Ovary (tissue), 3 donors: ENCODE data around the gene MYMK.

ENCODE experiments used
- CTCF ChIP-seq, 3 donors: fragments of 450-650 bp in 2 of 3; fragments of 200-600 bp in 1 of 3; IDR thresholded peaks; one replicate each; pipeline versions ENCODE4 v1.5.1 to v1.8.0; 2016 to 2022; ENCODE audit warnings: antibody characterized with exemption in 3 of 3, mild to moderate bottlenecking in 1 of 3
- EP300 ChIP-seq: sonication (generic); formaldehyde crosslinking; IDR thresholded peaks from one replicate; pipeline ENCODE4 v1.6.1; 2017; ENCODE audit warnings: antibody characterized with exemption
- POLR2A ChIP-seq: fragments of 450-650 bp; IDR thresholded peaks from one replicate; pipeline ENCODE4 v1.6.1; 2017; ENCODE audit warnings: antibody characterized with exemption, mild to moderate bottlenecking, moderate library complexity
- donor health status: DM: no; HTN: no; CAD: no.

- TF ChIP-seq CTCF (IDR thresholded peaks at IDR 0.05) (no peak), EP300 (no peak), POLR2A (no peak)
Measured at GRCh38 chr9:133490865-133491655, 33.7 kb downstream of the MYMK start.
